NCI-H1436 (cell line): ENCODE data around the gene IGSF5.
A peak's percentile ranks its signal among the peaks of the same experiment; 100 is the strongest.
"Not testable (repeated sequence)": the region's sequence is repeated elsewhere in the genome, so short reads cannot be mapped to it uniquely, and the experiment has no call there.

Experiments
- DNase-seq: peaks from one replicate; lab custom pipeline; 2025; lab: John Stamatoyannopoulos, UW

Gene IGSF5

DNA sequence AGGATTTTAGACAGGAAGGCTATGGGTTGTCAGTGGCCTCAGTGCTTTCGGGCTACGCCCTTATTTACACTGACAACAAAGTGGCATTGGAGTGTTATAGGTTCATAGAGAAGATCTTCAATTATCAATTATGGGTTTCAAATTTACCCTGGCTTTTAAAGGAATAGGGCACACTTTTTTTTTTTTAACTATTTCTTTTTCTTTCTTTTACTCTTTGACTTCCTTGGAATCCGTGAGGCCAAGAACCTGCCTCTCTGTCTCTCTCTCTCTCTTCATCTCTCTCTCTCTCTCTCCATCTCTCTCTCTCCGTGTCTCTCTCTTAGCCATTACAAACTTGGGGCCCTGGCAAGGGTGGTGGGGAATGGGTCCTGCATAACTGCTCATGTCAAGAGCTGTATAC lies at the start of gene IGSF5:
TSS of gene IGSF5 (plus strand) at position 301 of the 400 bp plus-strand sequence. CDS start 327 bp downstream, outside the sequence.
- not testable (repeated sequence) for DNase-seq

DNA sequence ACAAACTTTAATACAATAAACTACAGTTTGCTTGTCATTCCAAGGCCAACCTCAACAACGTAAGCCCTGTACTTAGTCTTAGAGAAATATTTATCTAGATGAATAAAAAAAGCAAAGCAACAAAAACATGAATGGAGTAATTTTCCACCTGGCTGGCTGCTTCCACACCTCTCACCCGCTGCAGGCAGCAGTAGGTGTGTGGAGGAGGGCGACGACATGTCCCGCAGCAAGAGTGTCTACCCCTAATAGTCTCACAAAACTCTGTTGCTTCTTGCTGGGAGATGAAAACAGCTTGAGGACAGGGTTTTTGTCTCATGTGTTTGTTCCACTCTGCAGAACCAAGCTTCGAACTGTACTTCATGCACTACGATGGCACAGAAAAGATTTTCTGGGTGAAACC lies 48.8 kb upstream of the IGSF5 start:
- DNase-seq, result no peak

DNA sequence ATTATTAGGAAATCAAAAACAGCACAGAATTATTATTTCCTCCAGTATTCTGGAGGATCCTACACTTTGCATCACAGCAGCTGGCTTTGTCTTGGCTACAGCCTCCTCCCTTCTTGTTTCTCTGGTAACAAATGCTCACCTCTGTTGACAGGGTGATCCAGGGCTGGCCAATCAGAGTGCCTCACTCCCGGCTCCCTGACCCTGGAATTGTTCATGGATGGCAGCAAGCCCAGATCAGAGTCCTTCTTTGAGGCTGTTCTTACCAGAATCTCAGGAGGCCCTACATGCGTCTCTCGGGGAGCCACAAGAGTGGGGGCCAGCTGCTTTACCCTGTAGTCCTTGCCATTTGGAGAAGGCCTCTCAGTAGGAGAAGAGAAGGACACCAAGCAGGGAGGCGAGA lies 48.4 kb upstream of the IGSF5 start:
- no peak for DNase-seq

DNA sequence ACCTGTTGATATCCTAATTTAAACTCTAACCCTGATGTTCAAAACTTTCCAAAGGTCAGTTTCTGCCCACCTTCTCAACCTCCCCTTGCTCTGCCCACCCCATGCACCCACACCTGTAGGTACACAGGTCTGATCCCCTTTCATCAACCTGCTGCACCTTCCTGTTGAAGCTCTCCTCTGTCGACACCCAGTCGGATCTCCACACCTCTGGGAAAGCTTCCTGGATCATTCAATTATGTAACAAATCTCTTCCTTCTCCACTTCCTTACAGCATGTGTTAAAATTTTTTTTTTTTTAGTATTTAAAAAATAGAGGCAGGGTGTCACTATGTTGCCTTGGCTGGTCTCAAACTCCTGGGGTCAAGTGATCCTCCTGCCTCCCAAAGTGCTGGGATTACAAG lies 44.7 kb upstream of the IGSF5 start:
- no peak for DNase-seq

DNA sequence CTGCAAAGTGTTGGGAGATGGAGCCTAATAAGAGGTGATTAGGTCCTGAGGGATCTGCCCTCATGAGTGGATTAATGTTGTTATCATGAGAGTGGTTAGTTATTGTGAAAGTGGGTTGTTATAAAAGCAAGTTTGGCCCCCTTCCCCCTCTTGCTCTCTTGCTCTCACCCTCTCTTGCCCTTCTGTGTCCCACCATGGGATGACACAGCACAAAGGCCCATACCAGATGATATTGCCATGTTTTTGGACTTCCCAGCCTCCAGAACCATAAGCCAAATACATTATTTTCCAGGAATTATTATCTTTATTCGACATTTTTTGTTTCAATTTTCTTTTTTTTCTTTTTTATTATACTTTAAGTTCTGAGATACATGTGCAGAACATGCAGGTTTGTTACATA lies 41.4 kb upstream of the IGSF5 start:
- DNase-seq, result no peak

DNA sequence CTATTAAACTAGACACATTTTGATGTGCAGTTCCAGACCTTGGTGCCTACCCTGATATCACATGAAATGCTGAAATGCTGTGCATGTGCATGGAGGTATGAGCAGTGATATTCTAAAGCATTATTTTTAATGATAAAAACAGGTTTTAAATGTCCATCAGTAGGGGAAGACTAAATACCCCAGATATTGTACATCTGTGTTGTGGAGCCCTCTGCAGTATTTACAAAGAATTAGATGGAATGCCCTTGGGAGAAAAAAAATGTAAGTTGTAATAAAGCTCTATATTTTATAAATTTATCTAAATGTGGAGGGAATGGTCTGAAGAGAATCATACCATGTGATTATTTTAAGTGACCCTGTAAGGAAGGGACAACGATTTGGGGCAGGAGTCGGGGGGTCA lies 39.1 kb upstream of the IGSF5 start:
- no peak for DNase-seq

DNA sequence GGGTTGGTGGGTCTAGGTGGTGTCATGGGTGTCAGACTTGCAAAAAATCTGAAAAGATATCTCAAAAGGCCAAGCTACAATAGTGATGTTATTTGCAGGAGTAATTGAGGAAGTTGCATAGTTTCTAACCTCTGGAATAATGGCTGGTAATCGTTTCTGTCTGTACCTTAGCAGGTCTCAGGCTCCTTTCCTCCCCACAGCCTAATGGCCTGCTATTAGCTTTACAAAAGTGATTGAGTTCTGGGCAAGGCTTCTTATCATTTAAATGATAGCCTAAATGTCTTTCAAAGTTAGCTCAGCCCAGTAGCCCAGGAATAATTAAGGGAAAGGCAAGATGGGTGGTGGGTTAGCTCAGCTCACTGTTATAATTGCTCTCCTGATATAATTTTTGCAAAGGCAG lies 37.7 kb upstream of the IGSF5 start:
- no peak for DNase-seq

DNA sequence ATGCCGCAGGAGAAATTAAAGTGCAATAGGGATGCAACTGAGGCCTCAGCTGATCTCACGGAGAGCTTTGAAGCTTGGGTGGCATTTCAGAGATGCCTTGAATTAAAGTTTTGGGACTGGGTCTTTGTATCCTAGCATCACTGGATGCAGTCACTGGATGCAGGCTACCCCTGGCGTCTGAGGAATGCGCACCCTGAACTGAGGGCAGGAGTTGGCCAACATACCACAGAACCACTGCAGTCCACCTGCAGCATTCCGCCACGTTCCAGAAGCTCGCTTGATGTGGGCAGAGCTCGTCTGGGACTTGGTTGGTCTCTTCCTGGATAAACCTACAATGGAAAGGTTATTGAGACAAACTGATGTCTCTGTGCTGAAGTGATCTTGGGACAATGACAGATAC lies 34.1 kb upstream of the IGSF5 start:
- no peak for DNase-seq

DNA sequence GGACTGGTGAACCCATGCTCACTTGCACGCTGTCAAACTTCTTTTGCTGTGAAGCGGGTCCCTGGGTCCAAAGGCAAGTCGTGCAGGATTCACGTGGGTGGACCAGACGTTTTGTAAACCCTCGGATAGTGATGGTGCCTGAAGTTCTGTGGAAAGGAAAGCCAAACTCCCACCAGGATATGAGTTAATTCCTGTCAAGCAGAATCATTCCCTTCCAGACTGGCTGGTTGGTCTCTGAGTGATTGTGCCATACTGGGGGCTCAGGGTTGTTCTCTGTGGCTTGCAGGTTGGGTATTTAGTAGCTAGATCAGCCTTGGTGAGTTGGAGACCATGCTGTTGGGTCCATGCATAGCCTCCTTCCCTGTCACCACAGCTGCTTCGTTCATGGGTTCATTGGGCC lies 32.7 kb upstream of the IGSF5 start:
- DNase-seq, result no peak

DNA sequence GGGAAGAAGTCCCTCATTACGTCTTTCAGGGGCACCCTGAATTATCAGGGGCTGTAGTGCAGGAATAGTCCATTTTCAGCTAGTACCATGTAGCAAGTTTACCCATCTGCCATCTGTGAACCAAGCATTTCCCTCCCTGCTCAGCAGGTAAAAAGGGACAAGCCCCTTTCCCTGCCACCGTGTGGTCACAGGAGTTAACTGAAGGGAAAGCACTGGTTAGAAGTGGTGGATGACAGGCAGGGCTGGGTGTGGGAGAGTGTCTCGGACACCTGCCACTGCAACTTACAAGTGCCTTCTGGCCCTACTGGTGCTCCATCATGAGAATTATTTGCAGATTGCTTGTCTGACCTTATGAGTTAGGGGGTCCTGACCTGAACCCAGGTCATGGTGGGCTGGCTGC lies 32.0 kb upstream of the IGSF5 start:
- DNase-seq, result no peak

DNA sequence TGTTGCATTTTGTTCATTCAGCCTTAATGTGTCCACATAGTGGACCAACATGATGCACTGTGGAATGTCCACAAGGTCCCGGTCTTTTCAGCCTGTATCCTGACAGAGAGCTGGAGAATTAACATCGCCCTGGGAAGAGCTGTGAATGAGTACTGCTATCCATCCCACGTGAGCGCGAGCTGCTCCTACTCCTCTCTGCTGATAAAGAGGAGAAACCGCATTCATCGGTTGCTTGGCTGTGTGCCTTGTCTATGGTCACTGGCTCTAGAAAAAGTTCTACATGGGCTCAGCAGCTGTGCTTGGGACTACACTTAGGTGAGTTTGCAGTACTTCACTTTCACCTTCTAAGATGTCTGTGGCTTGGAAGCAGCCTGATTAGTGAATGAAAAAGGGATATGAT lies 31.1 kb upstream of the IGSF5 start:
- DNase-seq, result no peak

DNA sequence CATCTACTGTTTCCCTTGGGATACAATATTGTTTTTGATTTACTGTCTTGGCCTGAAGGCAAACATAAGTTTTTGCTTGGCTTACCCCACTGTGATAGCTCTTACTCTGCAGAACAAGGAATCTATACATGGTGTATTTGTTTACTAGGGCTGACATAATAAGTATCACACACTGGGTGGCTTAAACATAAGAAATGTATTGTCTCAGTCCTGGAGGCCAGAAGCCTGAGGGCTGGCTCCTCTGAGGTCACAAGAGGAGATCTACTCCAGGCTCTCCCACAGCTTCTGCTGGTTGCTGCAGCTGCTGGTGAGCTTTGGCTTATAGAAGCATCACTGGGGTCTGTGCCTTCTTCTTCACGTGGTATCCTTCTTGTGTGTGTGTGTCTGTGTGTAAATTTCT lies 30.7 kb upstream of the IGSF5 start:
- DNase-seq, result no peak

DNA sequence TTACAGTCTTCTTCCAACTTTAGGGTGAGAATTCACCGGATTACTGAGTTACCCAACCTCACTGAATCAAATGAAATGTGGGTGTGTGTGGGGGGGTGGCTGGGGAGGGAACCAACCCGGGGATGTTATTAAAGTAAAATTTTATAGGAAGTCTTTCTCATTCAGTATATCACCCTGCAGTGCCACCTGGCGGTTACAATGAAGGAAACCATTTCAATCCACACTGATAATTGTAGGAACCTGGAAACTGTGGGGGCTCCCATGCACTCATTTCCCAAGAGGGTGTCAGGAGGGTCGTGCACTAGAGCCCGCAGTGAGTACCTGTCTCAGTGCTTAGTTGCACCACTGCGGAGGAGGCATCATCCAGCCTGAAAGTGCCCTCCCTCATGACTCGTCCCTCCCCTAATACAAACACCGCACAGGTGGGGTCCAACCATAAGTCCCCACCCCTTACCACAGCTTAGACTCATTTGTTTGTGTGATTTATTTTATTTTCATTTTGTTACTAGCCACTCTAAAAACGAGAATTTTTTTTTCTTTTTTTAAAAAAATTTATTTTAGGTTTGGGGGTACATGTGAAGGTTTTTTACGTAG lies 29.1 kb upstream of the IGSF5 start:
- DNase-seq, result peak; percentile 64

DNA sequence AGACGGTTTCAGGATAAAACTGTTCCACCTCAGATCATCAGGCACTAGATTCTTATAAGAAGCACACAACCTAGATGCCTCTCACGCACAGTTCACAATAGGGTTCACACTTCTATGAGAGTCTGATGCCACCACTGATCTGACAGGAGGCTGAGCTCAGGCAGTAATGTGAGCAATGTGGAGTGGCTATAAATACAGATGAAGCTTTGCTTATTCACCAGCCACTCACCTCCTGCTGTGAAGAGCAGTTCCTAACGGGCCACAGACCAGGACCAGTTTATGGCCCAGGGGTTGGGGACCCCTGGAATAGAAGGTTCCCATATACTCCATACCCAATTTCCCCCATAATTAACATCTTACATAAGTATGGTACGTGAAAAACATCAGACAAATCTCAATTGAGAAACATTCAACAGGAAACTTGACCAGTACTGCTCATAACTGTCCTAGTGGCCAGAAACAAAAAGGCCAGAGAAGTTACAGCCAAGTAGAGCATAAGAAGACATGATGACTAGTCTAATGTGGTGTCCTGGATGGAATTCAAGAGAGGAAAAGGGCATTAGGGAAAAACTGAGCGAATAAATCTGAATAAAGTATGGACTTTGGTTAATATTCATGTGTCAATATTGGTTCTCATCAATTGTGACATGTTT lies 24.7 kb upstream of the IGSF5 start:
- no peak for DNase-seq

DNA sequence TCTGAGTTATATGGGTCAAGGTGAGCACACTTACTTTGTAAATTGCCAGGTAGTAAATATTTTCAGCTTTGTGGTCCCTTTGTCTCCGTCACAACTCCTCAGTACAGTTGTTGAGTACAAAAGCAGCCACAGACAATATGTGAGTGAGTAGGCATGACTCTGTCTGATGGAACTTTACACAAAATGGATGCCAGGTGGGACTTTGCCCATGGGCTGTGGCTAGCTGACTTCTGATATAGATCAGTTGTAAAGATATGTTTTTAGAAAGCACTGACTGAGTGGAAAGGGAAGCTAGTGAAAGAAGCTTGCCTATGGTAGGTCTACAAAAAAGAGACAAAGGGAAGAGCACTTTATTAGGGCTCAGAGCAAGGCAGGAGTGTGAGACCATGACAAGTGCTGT lies 23.1 kb upstream of the IGSF5 start:
- DNase-seq, result no peak

DNA sequence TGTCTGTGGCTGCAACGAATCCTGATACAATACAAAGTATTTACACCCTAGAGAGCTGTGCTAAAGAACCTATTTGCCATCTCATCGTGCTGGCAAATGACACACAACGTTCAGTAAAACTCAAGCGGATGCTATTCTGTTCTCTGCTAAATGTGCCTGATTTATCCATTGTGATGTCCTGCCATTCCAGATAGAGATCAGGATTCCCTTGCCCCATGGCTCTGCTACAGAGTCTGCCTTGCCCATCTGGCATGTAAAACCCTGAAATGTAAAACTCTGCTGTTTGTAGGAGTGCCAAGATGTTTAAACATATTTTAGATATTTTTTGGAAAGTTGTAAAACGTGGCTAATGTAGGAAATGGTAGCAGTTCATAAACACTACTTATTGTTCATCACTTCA lies 20.0 kb upstream of the IGSF5 start:
- DNase-seq, result no peak

DNA sequence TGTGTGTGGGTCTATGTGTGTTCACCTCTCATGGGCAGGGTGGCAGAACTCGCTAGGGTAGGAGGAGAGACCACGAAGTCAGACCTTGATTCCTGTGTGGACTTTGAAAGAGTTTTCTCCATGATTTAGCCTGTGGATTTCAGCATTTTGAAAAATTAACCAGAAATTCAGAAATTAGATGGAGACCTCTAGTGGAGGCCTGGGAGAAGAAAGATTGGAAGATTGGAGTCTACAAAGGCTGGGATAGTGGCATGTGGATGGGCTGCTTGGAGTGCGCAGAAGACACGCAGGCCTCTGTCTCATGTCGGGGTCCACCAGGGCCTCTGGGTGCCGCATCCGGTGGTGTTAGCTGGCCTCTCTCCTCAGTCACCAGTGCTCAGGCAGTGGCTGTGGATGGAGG lies 18.9 kb upstream of the IGSF5 start:
- DNase-seq, result no peak

DNA sequence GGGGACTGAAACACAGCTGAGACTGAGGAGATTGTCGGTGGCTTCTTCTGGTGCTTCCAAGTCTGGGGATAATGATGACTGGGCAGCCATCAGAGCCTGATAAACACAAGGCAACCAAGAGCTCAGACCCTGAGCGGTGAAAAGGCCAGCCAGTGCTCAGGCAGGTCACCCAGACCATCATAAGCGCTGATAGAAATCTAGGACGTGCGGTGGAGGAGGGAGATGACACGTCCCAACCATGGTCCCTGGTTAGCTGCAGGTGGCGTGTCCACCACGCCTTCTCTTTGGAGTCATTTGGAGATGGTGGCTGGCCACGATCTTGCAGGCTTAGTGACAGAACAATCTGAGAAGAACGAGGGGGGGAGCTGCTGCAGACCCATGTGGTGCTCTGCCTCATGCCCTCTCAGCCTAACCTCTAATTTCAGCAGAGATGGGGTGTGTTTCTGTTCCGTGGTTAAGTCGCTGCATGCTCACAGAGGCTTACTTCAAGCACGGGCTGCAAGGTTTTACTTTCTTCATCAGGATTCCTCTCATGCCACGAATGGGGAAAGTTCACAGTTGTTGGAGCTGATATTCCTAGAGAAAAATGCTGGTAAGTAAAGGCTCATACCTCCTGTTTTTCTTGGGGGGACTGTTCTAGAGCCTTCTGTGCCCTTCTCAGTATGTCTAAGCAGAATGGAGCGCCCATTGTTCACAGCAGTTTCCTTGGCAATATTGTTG lies 17.4 kb upstream of the IGSF5 start:
- no peak for DNase-seq

DNA sequence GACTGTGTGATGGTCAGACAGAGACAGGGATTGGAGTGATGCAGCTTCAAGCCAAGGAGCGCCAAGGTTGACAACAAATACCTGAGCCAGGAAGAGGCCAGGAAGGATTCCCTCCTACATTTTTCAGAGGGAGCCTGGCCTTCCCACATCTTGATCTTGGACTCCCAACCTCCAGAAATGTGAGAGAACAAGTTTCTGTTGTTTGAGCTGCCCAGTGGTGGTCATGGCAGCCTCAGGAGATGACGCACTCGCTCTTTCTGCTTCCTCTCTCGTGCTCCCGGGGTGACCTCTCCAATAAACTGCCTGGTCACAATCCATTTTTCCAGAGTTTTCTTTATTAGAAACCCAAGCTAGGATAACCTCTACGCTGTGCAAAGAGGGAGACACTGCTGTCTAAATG lies 16.6 kb upstream of the IGSF5 start:
- DNase-seq, result no peak

DNA sequence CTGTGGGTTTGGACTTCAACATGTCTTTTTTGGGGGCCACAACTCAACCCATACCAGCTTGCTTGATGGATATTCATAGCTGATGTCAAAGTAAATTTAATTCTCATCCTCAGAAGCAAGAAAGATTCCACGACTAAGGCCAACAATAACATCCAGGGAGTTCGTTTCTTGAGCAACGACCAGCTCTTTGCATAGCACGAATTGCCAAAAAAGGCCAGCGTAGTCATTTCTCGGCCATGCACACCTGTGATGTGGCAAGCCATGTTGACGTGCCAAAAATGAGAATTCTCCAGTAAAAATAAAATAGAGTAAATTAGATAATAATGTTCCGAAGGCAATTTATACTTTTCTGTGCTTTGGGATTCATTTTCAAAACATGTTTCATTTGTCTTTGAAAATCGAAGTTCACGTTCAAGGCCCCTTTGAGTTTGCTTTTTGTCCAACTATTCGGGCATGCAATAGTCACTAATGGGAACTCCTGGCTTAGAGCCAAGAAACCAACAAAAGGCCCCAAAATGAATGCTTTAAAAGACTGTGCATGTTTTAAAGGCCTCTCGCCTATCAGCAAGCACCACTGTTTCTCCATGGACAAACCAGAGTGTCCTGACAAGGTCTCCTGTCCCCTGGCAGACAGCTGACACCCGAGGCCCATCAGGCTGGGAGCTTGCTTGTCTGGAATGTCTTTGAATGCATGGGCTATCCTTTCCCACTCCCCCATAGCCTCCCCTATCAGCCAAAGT lies 14.4 kb upstream of the IGSF5 start:
- no peak for DNase-seq

DNA sequence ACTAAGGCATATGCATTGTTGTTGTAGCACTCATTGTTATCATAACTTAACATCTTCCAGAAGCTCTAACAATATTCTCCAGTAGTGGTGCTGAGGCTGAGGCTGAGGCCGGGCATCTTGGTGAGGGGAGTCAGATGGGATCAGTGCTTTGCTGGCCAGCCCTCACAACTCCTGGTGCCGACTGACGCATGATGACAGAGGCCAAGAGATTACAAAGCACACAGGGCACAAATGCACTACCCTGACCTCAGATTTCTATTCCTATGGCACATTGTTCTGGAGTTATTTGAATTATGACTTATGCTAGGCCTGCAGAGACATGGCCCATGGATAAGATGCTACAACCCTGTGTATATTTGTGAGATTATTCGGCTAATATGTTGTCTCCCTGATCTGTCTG lies 8.3 kb upstream of the IGSF5 start:
- DNase-seq, result no peak

DNA sequence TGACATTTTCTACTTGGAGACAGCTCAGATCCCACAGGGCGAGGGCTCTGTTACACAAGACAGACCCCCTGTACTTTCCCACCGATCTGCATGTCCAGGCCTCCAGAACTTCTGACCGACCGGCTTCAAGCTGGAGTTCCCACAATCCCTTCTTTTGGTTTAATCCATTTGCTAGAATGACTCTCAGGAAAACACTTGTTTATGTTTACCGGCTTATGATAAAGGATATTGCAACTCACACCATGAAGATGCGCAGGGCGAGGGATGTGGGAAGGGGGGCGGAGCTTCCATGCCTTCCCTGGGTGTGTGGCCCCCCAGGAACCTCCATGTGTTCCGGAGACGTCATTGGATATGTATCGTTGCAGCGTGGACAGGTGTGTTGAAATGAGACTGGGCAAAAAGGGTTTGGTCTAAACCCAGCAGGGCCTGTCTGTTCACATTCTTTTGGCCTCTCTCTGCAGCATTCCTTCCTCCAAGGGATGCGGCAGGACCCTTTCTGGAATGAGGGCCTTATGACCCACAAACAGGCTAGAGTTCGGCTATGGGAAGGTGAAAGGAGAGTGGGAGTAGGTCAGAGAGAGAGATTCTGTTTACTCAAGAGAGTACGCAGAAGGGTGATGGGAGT lies 7.5 kb upstream of the IGSF5 start:
- no peak for DNase-seq

DNA sequence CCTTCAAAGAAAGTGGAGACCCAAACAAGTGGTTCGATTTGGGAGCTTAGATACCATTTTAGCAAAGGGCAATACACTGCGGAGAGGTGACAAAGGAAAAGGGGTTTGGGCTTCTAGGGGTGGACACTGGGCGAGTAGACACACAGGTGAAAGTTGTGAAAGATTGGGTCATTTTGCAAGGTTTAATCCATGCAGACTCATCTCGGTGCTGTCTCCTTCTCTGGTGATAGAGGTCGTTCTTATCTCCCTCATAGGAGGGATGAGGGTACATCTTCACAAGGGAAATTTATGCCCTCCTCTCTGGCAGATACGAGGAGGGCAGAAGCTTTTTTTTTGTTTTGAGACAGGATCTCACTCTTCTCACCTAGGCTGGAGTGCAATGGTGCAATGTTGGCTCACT lies 6.4 kb upstream of the IGSF5 start:
- no peak for DNase-seq
